NT2/D1 (cell line): ENCODE data around the gene SDK1.

ENCODE experiments used
- SUZ12 ChIP-seq: IDR thresholded peaks from 2 replicates; pipeline ENCODE4 v1.6.1; 2011; ENCODE audit not compliant: insufficient read length, insufficient read depth; ENCODE audit errors: extremely low read depth
- YY1 ChIP-seq: IDR thresholded peaks from 2 replicates; pipeline ENCODE4 v1.6.1; 2011; ENCODE audit not compliant: insufficient read length, insufficient read depth

DNA sequence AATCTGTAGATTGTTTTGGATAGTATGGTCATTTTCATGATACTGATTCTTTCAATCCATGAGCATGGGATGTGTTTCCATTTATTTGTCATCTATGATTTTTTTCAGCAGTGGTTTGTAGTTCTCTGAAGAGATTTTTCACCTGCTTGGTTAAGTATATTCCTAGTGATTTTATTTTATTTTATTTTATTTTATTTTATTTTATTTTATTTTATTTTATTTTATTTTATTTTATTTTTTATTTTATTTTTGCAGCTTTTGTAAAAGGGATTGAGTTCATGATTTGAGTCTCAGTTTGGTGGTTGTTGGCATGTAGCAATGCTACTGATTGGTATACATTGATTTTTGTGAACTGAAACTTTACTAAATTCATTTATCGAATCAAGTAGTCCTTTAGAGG is 404.2 kb downstream of the SDK1 start:
- no peak for TF ChIP-seq YY1
- no peak for TF ChIP-seq SUZ12
